Activated T-helper 1 cell treated with Interleukin-2 at 50 U/mL for 16 hours (primary cell): ENCODE measurements around the gene PC.
"Not testable (repeated sequence)": the region's sequence is repeated elsewhere in the genome, so short reads cannot be mapped to it uniquely, and the experiment has no call there.

Experiments
- DNase-seq: peaks from one replicate; pipeline ENCODE4 v3.0.0-alpha.2; 2020; ENCODE audit warnings: low read depth

Gene PC

DNA sequence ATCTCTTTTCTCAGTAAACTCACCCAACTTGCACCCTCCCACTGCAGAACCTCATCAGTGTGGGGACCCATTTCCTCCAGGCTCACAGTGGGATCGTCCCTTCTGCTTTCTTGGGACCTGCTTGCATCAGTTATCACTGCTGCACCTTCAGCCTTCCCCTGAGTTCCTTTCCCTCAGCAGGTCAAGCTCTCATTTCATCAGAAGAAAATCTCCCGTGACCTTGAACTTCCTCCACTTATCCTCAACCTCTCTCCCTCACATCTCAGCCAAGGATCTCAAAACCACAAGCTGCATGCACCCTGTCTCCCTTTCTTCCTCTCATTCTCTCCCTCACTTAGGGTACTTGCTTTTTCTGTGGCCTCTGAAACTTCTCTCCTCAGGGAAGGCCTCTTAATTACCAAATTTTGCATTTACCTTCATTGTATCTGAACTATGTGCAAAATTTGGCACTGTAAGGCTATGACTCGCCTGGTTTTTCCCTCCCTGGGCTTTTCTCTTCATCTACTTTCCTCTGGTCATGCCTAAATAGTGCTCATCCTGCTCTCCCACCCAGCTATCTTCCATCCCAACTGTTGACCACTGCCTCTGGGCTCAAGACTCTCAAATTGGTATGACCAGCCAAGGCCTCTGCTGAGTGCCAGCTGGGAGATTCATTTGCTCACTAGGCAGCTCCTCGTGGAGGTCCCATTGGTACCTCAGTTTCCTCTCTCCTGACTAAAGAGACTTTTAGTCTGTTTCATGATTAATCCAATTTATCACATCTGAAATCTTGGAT, 117.7 kb downstream of the PC start:
- no peak for DNase-seq

- no peak for DNase-seq
Observed at GRCh38 chr11:66835768-66836405, 122.3 kb downstream of the PC start.

GRCh38 chr11:66834943-66835342, 123.2 kb downstream of the PC start:
- DNase-seq, result no peak

GRCh38 chr11:66834539-66834845, 123.7 kb downstream of the PC start:
- no peak for DNase-seq

GRCh38 chr11:66824573-66824972, 133.6 kb downstream of the PC start:
- not testable (repeated sequence) for DNase-seq

- no peak for DNase-seq
Observed at GRCh38 chr11:66823700-66824099, 134.5 kb downstream of the PC start.

- DNase-seq, result no peak
Observed at GRCh38 chr11:66820901-66821300, 137.3 kb downstream of the PC start.

- no peak for DNase-seq
Observed at GRCh38 chr11:66820381-66820780, 137.8 kb downstream of the PC start.

- DNase-seq, result no peak
Observed at GRCh38 chr11:66818231-66818955, 139.8 kb downstream of the PC start.

DNA sequence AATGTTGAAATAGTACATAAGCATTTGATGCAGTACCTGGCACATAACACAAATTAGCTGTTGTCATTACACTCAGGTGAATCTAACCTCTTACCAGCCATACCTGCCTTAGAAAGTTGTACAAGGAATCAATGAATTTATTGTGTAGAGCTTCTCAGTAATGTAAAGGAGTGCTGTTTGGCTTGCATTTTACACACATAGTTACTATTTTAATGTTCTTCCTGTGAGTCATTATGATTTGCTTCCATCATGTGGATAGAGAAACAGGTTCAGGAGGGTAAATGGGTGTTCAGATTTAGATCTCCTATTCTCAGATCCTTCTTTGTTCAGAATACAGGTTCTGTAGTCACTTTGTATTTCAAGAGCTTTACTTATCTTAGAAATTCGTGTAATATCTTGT, 142.5 kb downstream of the PC start:
- DNase-seq, result no peak

- no peak for DNase-seq
Observed at GRCh38 chr11:66814678-66815077, 143.5 kb downstream of the PC start.

- DNase-seq, result no peak
Observed at GRCh38 chr11:66810576-66811185, 147.5 kb downstream of the PC start.

DNA sequence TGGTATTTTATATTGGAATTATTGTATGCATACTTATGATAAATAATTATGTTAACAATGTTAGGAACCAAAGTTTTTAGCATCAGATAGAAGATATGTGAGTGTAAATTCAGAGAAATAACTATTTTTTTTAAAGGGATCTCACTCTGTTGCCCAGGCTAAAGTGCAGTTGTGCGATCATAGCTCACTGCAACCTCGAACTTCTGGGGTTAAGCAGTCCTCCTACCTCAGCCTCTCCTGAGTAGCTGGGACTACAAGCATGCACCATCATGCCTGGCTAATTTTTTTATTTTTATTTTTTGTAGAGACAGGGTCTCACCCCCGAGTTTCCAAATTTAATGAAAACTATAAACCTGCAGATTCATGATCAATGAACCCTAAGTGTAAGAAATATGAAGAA, 148.6 kb downstream of the PC start:
- no peak for DNase-seq

GRCh38 chr11:66800720-66801428, 157.3 kb downstream of the PC start:
- DNase-seq, result no peak

DNA sequence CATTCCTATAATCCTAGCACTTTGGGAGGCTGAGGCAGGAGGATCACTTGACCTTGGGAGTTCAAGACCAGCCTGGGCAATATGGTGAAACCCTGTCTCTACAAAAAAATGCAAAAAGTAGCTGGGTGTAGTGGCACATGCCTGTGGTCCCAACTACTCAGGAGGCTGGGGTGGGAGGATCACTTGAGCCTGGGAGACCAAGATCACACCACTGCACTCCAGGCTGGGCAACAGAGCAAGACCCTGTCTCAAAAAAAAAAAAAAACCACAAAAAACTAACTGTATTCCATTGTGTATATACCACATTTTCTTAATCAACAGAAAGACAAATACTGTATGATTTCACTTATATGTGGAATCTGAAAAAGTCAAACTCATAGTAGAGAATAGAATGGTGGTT, 158.4 kb downstream of the PC start:
- DNase-seq, result not testable (repeated sequence)
